AG09319 (cell line): ENCODE data around the gene DPM2.

ENCODE experiments used
- DNase-seq: peaks from one replicate; pipeline ENCODE4 v3.0.0-alpha.2; 2010; ENCODE audit warnings: low read depth; ENCODE audit errors: extremely low read depth
- CTCF ChIP-seq: IDR thresholded peaks from 2 replicates; pipeline ENCODE4 v1.5.1; 2011; ENCODE audit warnings: low read depth, mild to moderate bottlenecking, inconsistent platforms, low read length, moderate library complexity

Gene DPM2

GRCh38 chr9:127908660-127908926 lies 29.1 kb downstream of the DPM2 start:
- DNase-seq = no peak
- no peak for TF ChIP-seq CTCF

DNA sequence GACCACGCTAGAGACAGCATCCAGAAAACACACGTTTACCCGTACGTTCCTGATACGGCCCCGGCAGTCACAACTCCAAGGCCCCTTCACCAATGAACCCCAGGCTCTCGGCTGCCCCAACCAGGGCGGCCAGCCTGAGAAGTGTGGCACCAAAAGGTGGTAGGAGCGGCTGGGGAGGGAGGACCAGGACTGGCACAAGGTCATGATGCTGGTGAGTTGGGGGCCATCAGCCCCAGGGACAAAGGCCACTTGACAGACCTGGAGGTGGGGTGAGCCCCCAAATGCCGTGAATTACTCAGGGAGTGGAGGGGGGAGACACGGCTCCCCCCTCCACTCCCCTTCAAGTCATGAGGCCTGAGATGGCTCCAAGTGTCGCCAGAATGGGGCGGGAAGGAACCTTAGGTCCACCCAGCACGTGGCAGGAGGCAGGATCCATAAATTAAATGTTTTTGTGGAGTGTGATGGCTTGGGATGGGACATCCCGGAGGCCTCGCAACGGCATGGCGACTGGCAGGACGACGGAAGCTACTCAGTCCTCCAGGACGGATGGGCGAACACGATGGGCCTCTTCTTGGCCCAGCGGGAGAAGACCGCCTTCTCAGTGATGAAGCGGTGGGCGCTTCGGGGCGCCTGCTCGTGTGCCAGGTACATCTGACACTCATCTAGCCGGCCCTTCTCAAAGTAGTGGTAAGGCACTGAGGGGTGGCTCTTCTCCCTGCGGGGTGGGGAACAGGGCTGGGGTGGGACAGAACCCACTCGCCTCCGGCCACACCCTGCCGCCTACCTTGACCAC lies 29.6 kb downstream of the DPM2 start:
- no peak for TF ChIP-seq CTCF
- DNase-seq = no peak

DNA sequence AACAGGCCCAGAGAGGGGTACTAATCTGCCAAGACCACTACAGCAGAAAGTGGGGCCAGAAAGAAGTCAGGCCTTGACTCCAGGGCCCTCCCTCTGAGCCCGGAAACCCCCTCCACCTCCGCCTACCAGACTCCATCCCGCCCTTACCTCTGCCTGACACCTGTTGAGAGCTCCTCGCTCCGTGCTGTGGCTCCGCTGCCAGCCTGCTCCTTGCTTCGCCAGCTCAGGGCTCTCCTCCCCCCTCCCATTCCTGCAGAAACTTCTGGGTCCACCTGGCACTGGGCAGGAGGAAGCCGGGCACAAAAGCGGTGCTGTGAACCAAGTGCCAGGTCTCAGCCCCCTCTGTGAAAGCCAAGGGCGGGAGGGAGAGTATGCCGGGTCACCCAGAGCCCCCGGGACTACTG lies 31.9 kb downstream of the DPM2 start:
- no peak for DNase-seq
- TF ChIP-seq CTCF = no peak

DNA sequence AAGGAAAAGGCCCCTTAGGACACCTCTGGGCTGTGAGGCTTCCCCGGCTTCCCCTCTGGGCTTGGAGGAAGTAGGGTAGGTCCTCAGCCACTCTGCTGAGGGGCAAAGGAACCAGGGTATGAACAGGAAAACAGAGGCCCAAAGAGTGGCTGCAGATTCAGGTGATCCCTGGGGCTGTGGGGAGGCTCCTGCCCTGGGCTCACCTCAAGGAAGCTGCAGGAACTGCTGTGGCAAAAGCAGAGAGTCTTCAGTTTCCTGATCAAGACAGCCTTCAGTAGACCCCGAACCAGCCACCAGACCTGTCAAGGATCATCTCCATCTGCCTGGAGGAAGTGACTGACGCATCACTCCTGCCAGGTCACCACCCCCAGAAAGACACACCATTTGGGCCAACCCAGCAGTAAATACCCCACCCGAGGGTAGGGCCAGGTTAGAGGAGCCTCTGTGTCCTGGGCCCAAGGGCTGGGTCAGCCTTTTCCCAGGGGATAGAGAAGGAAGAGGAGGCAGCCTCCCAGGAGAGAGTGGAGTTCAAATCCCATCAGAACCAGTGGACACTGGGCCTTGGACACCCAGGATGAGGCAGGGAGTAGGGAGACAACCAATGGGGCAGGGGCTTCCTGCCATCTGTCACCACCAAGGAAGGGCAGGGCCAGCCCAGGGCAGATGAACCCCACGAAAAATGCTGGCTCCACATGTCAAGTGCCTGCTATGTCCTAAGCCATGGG lies 32.5 kb downstream of the DPM2 start:
- DNase-seq = no peak
- no peak for TF ChIP-seq CTCF

- no peak for TF ChIP-seq CTCF
- DNase-seq = no peak
Measured at GRCh38 chr9:127904561-127905003, 33.1 kb downstream of the DPM2 start.

- TF ChIP-seq CTCF = no peak
- no peak for DNase-seq
Measured at GRCh38 chr9:127903557-127904475, 33.8 kb downstream of the DPM2 start.
